ENCODE results near the gene LAMP2. TPM values are rescaled to one million over a fixed set of nuclear protein-coding genes. Genes with fewer than 3 reads are reported as not detected.
A peak's percentile ranks its signal among the peaks of the same experiment; 100 is the strongest.

The LAMP2 gene
- total and polyA plus RNA-seq, 2 of the 4 experiments (the other 2 are of a cell fraction): 78.1 to 129 TPM

- no CpG with 5 or more reads among the region's 9 CpGs for WGBS, 2 experiments (ENCODE audit: extremely low coverage in 2 of 2, insufficient read length in 1 of 2)
Measured at GRCh38 chrX:120486786-120487185, 17.7 kb upstream of the LAMP2 start.

More at GRCh38 chrX:120486786-120487185, 17.7 kb upstream of the LAMP2 start:
- no peak overlapping the region for H3K4me3 ChIP-seq (ENCODE audit: insufficient read depth, low read depth, low read length)
- H4K20me1 ChIP-seq (ENCODE audit: insufficient read depth, low read length): no peaks in the 10 kb centered on the region
- DNase-seq: no peak
- H4K8ac ChIP-seq (ENCODE audit: low read depth in 2 of 2, low read length in 2 of 2): no peak overlapping the region
- no peak overlapping the region for H3K27ac ChIP-seq (ENCODE audit: insufficient read depth, low read length)
- H3K79me1 ChIP-seq (ENCODE audit: low read depth in 1 of 2, low read length in 2 of 2): no peaks in the 10 kb centered on the region
- intact Hi-C loops (cut with micrococcal nuclease) (no loop called here), dilution Hi-C loops (cut with HindIII; ENCODE audit: low sequenced_read_pairs, unreplicated experiment) (no loop called here), in situ Hi-C loops (cut with MboI; ENCODE audit: low sequenced_read_pairs) (no loop called here)
- no peaks in the 10 kb centered on the region for H3K9me1 ChIP-seq (ENCODE audit: insufficient read depth, low read length)
- no peaks in the 10 kb centered on the region for H3K36me3 ChIP-seq (ENCODE audit: control insufficient read depth, insufficient read depth, low read length)
- H3K27me3 ChIP-seq (ENCODE audit: control insufficient read depth, insufficient read depth, low read length): no peaks in the 10 kb centered on the region
- H2BK20ac ChIP-seq (ENCODE audit: low read depth, low read length): no peak overlapping the region
- no peak overlapping the region for H2AK5ac ChIP-seq (ENCODE audit: low read depth, low read length)
- H3K14ac ChIP-seq (replicated peaks; ENCODE audit: low read depth, low read length): no peak overlapping the region
- no peaks in the 10 kb centered on the region for H3K9me3 ChIP-seq (ENCODE audit: control insufficient read depth, insufficient read depth, low read length)
- CTCF ChIA-PET: no interaction called here
- H4K5ac ChIP-seq (ENCODE audit: low read depth, low read length): no peak overlapping the region
- H3K9ac ChIP-seq (ENCODE audit: low read depth, low read length): no peak overlapping the region
- no peak overlapping the region for H3K4me2 ChIP-seq (ENCODE audit: low read depth, low read length)
- POLR2A ChIA-PET (ENCODE audit: unreplicated experiment): no interaction called here
- no peak overlapping the region for H3K4ac ChIP-seq (ENCODE audit: low read depth, low read length)
- H2BK5ac ChIP-seq (ENCODE audit: low read depth, low read length, poor library complexity, severe bottlenecking): no peak overlapping the region
- H3K4me1 ChIP-seq (ENCODE audit: control insufficient read depth, insufficient read depth, low read length): no peaks in the 10 kb centered on the region
- no peak overlapping the region for H2BK120ac ChIP-seq (ENCODE audit: low read depth, low read length)
- no peak overlapping the region for H4K91ac ChIP-seq (ENCODE audit: insufficient read depth, low read depth, low read length)
- BruUV-seq (replicated peaks): no TSS peak
- no peak for ATAC-seq (ENCODE audit: low read depth)
- no peak overlapping the region for H3K23ac ChIP-seq (ENCODE audit: low read depth, low read length)
- no peak overlapping the region for H3K56ac ChIP-seq (ENCODE audit: extremely low read depth, insufficient read depth, low read length)
- no peak overlapping the region for H2AK9ac ChIP-seq (replicated peaks; ENCODE audit: low read depth, low read length, poor library complexity)
- H2AFZ ChIP-seq (replicated peaks; ENCODE audit: low read length, poor library complexity): peak overlapping the region; percentile 33
- no peak for TF ChIP-seq MAZ (IDR thresholded peaks at IDR 0.05; ENCODE audit: borderline replicate concordance, low read depth, low read length)
- TF ChIP-seq MXI1 (IDR thresholded peaks at IDR 0.05; ENCODE audit: borderline replicate concordance, low read depth, low read length): no peak
- no peak for TF ChIP-seq FOS (IDR thresholded peaks at IDR 0.05; ENCODE audit: low read depth, low read length)
- TF ChIP-seq, protein P1, sequence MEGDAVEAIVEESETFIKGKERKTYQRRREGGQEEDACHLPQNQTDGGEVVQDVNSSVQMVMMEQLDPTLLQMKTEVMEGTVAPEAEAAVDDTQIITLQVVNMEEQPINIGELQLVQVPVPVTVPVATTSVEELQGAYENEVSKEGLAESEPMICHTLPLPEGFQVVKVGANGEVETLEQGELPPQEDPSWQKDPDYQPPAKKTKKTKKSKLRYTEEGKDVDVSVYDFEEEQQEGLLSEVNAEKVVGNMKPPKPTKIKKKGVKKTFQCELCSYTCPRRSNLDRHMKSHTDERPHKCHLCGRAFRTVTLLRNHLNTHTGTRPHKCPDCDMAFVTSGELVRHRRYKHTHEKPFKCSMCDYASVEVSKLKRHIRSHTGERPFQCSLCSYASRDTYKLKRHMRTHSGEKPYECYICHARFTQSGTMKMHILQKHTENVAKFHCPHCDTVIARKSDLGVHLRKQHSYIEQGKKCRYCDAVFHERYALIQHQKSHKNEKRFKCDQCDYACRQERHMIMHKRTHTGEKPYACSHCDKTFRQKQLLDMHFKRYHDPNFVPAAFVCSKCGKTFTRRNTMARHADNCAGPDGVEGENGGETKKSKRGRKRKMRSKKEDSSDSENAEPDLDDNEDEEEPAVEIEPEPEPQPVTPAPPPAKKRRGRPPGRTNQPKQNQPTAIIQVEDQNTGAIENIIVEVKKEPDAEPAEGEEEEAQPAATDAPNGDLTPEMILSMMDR (conservative IDR thresholded peaks at IDR 0.05; ENCODE audit: low read depth, low read length): no peak
- TF ChIP-seq, protein P2, sequence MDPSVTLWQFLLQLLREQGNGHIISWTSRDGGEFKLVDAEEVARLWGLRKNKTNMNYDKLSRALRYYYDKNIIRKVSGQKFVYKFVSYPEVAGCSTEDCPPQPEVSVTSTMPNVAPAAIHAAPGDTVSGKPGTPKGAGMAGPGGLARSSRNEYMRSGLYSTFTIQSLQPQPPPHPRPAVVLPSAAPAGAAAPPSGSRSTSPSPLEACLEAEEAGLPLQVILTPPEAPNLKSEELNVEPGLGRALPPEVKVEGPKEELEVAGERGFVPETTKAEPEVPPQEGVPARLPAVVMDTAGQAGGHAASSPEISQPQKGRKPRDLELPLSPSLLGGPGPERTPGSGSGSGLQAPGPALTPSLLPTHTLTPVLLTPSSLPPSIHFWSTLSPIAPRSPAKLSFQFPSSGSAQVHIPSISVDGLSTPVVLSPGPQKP (IDR thresholded peaks at IDR 0.05; ENCODE audit: borderline replicate concordance, low read depth, low read length): no peak
- TF ChIP-seq NFE2L2 (IDR thresholded peaks at IDR 0.05; ENCODE audit: low read depth, low read length): no peak
- TF ChIP-seq, protein P3, sequence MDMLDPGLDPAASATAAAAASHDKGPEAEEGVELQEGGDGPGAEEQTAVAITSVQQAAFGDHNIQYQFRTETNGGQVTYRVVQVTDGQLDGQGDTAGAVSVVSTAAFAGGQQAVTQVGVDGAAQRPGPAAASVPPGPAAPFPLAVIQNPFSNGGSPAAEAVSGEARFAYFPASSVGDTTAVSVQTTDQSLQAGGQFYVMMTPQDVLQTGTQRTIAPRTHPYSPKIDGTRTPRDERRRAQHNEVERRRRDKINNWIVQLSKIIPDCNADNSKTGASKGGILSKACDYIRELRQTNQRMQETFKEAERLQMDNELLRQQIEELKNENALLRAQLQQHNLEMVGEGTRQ (IDR thresholded peaks at IDR 0.05; ENCODE audit: low read depth, low read length): no peak
- no peak for TF ChIP-seq BHLHE40 (IDR thresholded peaks at IDR 0.05; ENCODE audit: low read depth, low read length)
- H2BK15ac ChIP-seq (ENCODE audit: low read depth, low read length): no peak overlapping the region
- H3K18ac ChIP-seq (ENCODE audit: low read depth, low read length): no peak overlapping the region

Data from IMR-90 (cell line).